Transverse colon (tissue), 4 donors: ENCODE results near the gene FXYD2. TPM values are rescaled to one million over a fixed set of nuclear protein-coding genes. Genes with fewer than 3 reads are reported as not detected.

ENCODE experiments used
- DNase-seq: peaks from one replicate; pipeline ENCODE4 v3.0.0-alpha.2; 2019
- H3K27ac ChIP-seq, 4 donors: fragments of 200-600 bp; sonication (generic); 2 replicates each; pipeline ENCODE4 v1.5.1; 2016 to 2018; ENCODE audit warnings: inconsistent platforms in 4 of 4
- H3K27me3 ChIP-seq: fragments of 200-600 bp; sonication (generic); 2 replicates; pipeline ENCODE4 v1.5.1; 2017; ENCODE audit warnings: inconsistent platforms
- H3K36me3 ChIP-seq, 4 donors: fragments of 200-600 bp; sonication (generic); 2 replicates each; pipeline ENCODE4 v1.5.1; 2017 to 2019; ENCODE audit warnings: inconsistent platforms in 4 of 4
- H3K4me1 ChIP-seq, 4 donors: fragments of 200-600 bp; sonication (generic); 2 replicates each; pipeline ENCODE4 v1.5.1; 2017 to 2020; ENCODE audit warnings: inconsistent platforms in 4 of 4
- H3K4me3 ChIP-seq, 4 donors: fragments of 200-600 bp; sonication (generic); 1 replicate in 1 of 4; 2 replicates in 3 of 4; pipeline versions ENCODE4 v1.5.1 to v1.6.1; 2017 to 2019; ENCODE audit warnings: inconsistent platforms in 4 of 4
- H3K9me3 ChIP-seq, 2 donors: fragments of 200-600 bp; sonication (generic); 2 replicates each; pipeline ENCODE4 v1.5.1; 2017 to 2019; ENCODE audit warnings: inconsistent platforms in 2 of 2
- CTCF ChIP-seq, 5 experiments: fragments of 200-600 bp in 3 of 5; fragments of 450-650 bp in 2 of 5; sonication (generic) in 3 of 5; IDR thresholded peaks; 1 replicate in 2 of 5; 2 replicates in 3 of 5; pipeline ENCODE4 v1.5.1; 2016 to 2017; ENCODE audit warnings: antibody characterized with exemption in 5 of 5, inconsistent platforms in 3 of 5, mild to moderate bottlenecking in 2 of 5, moderate library complexity in 1 of 5
- EP300 ChIP-seq: sonication (generic); formaldehyde crosslinking; IDR thresholded peaks from one replicate; pipeline ENCODE4 v1.6.1; 2017; ENCODE audit warnings: antibody characterized with exemption, low read depth
- POLR2A ChIP-seq: fragments of 450-650 bp; IDR thresholded peaks from one replicate; pipeline ENCODE4 v1.6.1; 2016; ENCODE audit warnings: antibody characterized with exemption, mild to moderate bottlenecking, moderate library complexity
- POLR2AphosphoS5 ChIP-seq, 3 donors: sonication (generic); formaldehyde crosslinking; IDR thresholded peaks; one replicate each; pipeline ENCODE4 v1.6.1; 2016; ENCODE audit warnings: antibody characterized with exemption in 3 of 3
- WGBS, 2 donors: methylation state at CpG; one replicate each; pipeline ENCODE4 v1.1.5; 2018; ENCODE audit warnings: low coverage in 1 of 2; 5-methylcytosine and 5-hydroxymethylcytosine counted together
- in situ Hi-C, 4 donors: fragments of 200-750 bp; cut with MboI; loops; one replicate each; pipeline versions ENCODE4 v1.15.0 to v1.15.1; 2017; ENCODE audit warnings: low sequenced_read_pairs in 3 of 4, low pct_ligation_motif_present in 1 of 4, low pct_unique_long_range_greater_than_20kb in 1 of 4
- intact Hi-C: fragments of 100-400 bp; cut with DNase I; formaldehyde crosslinking; loops from one replicate; pipeline ENCODE4 v1.15.1; 2023; ENCODE audit warnings: low total_unique reads
- total RNA-seq, 4 donors: library from RNA; depleted of rRNA; stranded (reverse); fragments of >200 nt; gene quantifications; one replicate each; pipeline ENCODE4 v1.1.0, GENCODE V29; 2016

The FXYD2 gene
- total RNA-seq, 4 donors from 2014 or later, result 0.64 to 1.2 (median 1.1) TPM; not detected in 1

- 78 to 85% methylated on average over 7 to 14 of the region's 14 CpGs for WGBS, 2 donors
- intact Hi-C loops, result no loop called here
- Histone ChIP-seq H3K4me1 (peaks cover 0 to 15% (median 3%) of the 10 kb centered on the region in 4 donors), H3K36me3 (no peaks in the 10 kb centered on the region), H3K27ac (peak overlapping the region in 1 of 4 donors; percentile 4), H3K4me3 (no peak overlapping the region), H3K27me3 (no peaks in the 10 kb centered on the region), H3K9me3 (no peaks in the 10 kb centered on the region)
- DNase-seq, result peak; percentile 4
- in situ Hi-C loops, result no loop called here
- no peak for TF ChIP-seq POLR2AphosphoS5 (IDR thresholded peaks at IDR 0.05)
- no peak for TF ChIP-seq POLR2A
- TF ChIP-seq CTCF (IDR thresholded peaks at IDR 0.05), result no peak
- no peak for TF ChIP-seq EP300
Observed at GRCh38 chr11:117836077-117836960, 11.8 kb upstream of the FXYD2 start.

- H3K27me3 ChIP-seq, result no peaks in the 10 kb centered on the region
- intact Hi-C loops (no loop called here), in situ Hi-C loops (no loop called here)
- H3K4me1 ChIP-seq, result peaks cover 0 to 20% (median 3%) of the 10 kb centered on the region in 4 donors
- H3K36me3 ChIP-seq, result no peaks in the 10 kb centered on the region
- H3K4me3 ChIP-seq, result no peak overlapping the region
- H3K9me3 ChIP-seq, result no peaks in the 10 kb centered on the region
- WGBS, 2 donors, result 80 to 93% methylated on average over 3 to 8 of the region's 8 CpGs
- no peak for TF ChIP-seq POLR2A
- no peak for TF ChIP-seq EP300
- no peak for TF ChIP-seq CTCF (IDR thresholded peaks at IDR 0.05)
- no peak for TF ChIP-seq POLR2AphosphoS5 (IDR thresholded peaks at IDR 0.05)
- H3K27ac ChIP-seq, result no peak overlapping the region
- no peak for DNase-seq
Observed at GRCh38 chr11:117835576-117835975, 11.0 kb upstream of the FXYD2 start.

- no peak for TF ChIP-seq CTCF (IDR thresholded peaks at IDR 0.05)
- no peak for TF ChIP-seq POLR2AphosphoS5 (IDR thresholded peaks at IDR 0.05)
- no peak for TF ChIP-seq EP300
- peaks cover 0 to 20% (median 3%) of the 10 kb centered on the region in 4 donors for H3K4me1 ChIP-seq
- 84 to 88% methylated on average over 10 to 17 of the region's 17 CpGs for WGBS, 2 donors
- H3K4me3 ChIP-seq, result no peak overlapping the region
- no peaks in the 10 kb centered on the region for H3K27me3 ChIP-seq
- no peak overlapping the region for H3K27ac ChIP-seq
- DNase-seq, result peak; percentile 1
- in situ Hi-C loops, result no loop called here
- intact Hi-C loops, result no loop called here
- H3K36me3 ChIP-seq, result no peaks in the 10 kb centered on the region
- H3K9me3 ChIP-seq, result no peaks in the 10 kb centered on the region
Observed at GRCh38 chr11:117834838-117835443, 10.4 kb upstream of the FXYD2 start.

- intact Hi-C loops (no loop called here), in situ Hi-C loops (no loop called here)
- Histone ChIP-seq H3K4me1 (peaks cover 0 to 23% (median 3%) of the 10 kb centered on the region in 4 donors), H3K4me3 (no peak overlapping the region), H3K27ac (peak overlapping the region; percentile 41 to 45 (median 42)), H3K27me3 (no peaks in the 10 kb centered on the region), H3K9me3 (no peaks in the 10 kb centered on the region), H3K36me3 (no peaks in the 10 kb centered on the region)
- DNase-seq, result peak; percentile 4
- TF ChIP-seq POLR2AphosphoS5 (IDR thresholded peaks at IDR 0.05) (no peak), CTCF (IDR thresholded peaks at IDR 0.05) (no peak), EP300 (no peak), POLR2A (no peak)
- 75 to 88% methylated on average over 3 to 6 of the region's 6 CpGs for WGBS, 2 donors
Observed at GRCh38 chr11:117834068-117834810, 9.7 kb upstream of the FXYD2 start.
